Measurements from ENCODE around the gene PAFAH1B1. TPM values are rescaled to one million over a fixed set of nuclear protein-coding genes. Genes with fewer than 3 reads are reported as not detected.

The PAFAH1B1 gene
- total RNA-seq, 4 donors from 2014 or later = 33.4 to 91.6 (median 78.8) TPM

GRCh38 chr17:2705888-2706795 lies 112.7 kb downstream of the PAFAH1B1 start:
- peak overlapping the region in 1 of 4 donors; percentile 96 for H3K27ac ChIP-seq
- DNase-seq = no peak
- 88 to 92% methylated on average over 5 to 7 of the region's 25 CpGs for WGBS, 2 donors
- H3K4me1 ChIP-seq = peaks cover 38 to 66% (median 42%) of the 10 kb centered on the region in 3 donors
- no peak for TF ChIP-seq POLR2A (IDR thresholded peaks at IDR 0.05)
- TF ChIP-seq CTCF (IDR thresholded peaks at IDR 0.05) = no peak
- H3K4me3 ChIP-seq = no peak overlapping the region
- H3K36me3 ChIP-seq = peaks cover 20 to 52% (median 25%) of the 10 kb centered on the region in 3 donors
- no peaks in the 10 kb centered on the region for H3K27me3 ChIP-seq
- intact Hi-C loops (cut with DNase I) = no loop called here
- no peaks in the 10 kb centered on the region for H3K9me3 ChIP-seq

GRCh38 chr17:2706911-2707510 lies 113.6 kb downstream of the PAFAH1B1 start:
- peaks cover 38 to 68% (median 44%) of the 10 kb centered on the region in 3 donors for H3K4me1 ChIP-seq
- intact Hi-C loops (cut with DNase I) = no loop called here
- WGBS, 2 donors = 41 to 82% methylated on average over 2 to 8 of the region's 21 CpGs
- H3K27me3 ChIP-seq = no peaks in the 10 kb centered on the region
- DNase-seq = no peak
- no peak overlapping the region for H3K4me3 ChIP-seq
- H3K9me3 ChIP-seq = no peaks in the 10 kb centered on the region
- peaks cover 12 to 43% (median 16%) of the 10 kb centered on the region in 3 donors for H3K36me3 ChIP-seq
- H3K27ac ChIP-seq = peak overlapping the region; percentile 11 to 96 (median 92)
- TF ChIP-seq POLR2A (IDR thresholded peaks at IDR 0.05) = no peak
- no peak for TF ChIP-seq CTCF (IDR thresholded peaks at IDR 0.05)

- peak overlapping the region; percentile 11 to 96 (median 92) for H3K27ac ChIP-seq
- H3K36me3 ChIP-seq = peaks cover 6 to 34% (median 6%) of the 10 kb centered on the region in 3 donors
- no peaks in the 10 kb centered on the region for H3K9me3 ChIP-seq
- peaks cover 44 to 77% (median 53%) of the 10 kb centered on the region in 3 donors for H3K4me1 ChIP-seq
- intact Hi-C loops (cut with DNase I) = no loop called here
- WGBS, 2 donors = 17 to 45% methylated on average over 2 to 5 of the region's 13 CpGs
- peak overlapping the region in 3 of 4 donors; percentile 91 to 99 (median 96) for H3K4me3 ChIP-seq
- peak in 2 of 6 experiments; percentile 31 to 45 for TF ChIP-seq CTCF (IDR thresholded peaks at IDR 0.05)
- no peak for TF ChIP-seq POLR2A (IDR thresholded peaks at IDR 0.05)
- DNase-seq = no peak
- H3K27me3 ChIP-seq = no peaks in the 10 kb centered on the region
These were observed 114.5 kb downstream of the PAFAH1B1 start for GRCh38 chr17:2707721-2708584.

GRCh38 chr17:2708585-2709182 lies 115.2 kb downstream of the PAFAH1B1 start:
- intact Hi-C loops (cut with DNase I) = no loop called here
- Histone ChIP-seq H3K27me3 (no peaks in the 10 kb centered on the region), H3K4me3 (peak overlapping the region; percentile 84 to 99 (median 94)), H3K27ac (peak overlapping the region; percentile 91 to 96 (median 92)), H3K9me3 (no peaks in the 10 kb centered on the region), H3K36me3 (peaks cover 0 to 27% (median 0%) of the 10 kb centered on the region in 3 donors), H3K4me1 (peaks cover 48 to 85% (median 57%) of the 10 kb centered on the region in 3 donors)
- no peak for DNase-seq
- TF ChIP-seq CTCF (IDR thresholded peaks at IDR 0.05) (no peak), POLR2A (IDR thresholded peaks at IDR 0.05) (no peak)
- WGBS, 2 donors = 42 to 47% methylated on average over 6 to 11 of the region's 21 CpGs

Data from esophagus squamous epithelium (tissue), 5 donors.